ENCODE data around the gene STX12. TPM values are rescaled to one million over a fixed set of nuclear protein-coding genes. Genes with fewer than 3 reads are reported as not detected.

STX12 gene
- total and polyA plus RNA-seq, 2 of the 4 experiments (the other 2 are of a cell fraction): 28.6 to 54.8 TPM

DNA sequence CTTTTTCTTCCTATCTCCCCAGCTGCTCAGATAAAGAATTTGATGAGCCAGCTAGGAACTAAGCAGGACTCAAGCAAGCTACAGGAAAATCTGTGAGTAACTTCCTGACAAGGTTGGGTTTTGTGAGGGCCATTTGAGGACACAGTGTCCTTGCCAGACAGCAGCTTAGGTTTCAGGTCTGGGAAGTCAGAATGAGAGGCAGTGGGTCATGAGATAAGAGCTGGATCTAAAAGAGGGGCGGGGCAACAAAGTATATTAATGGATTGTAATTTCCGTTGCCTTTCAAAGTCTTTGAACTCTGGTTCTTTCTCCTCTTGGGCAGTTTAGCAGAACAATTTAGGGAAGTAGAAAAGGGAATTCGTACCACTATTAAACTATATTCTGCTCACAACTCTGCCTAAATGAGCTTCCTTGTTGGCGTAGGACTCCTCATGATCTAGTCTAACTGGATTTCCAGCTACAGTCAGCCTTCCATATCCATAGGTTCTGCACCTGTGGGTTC is 16.6 kb downstream of the STX12 start:
- H2AK5ac ChIP-seq (ENCODE audit: low read depth, low read length): no peak overlapping the region
- no peak overlapping the region for H3K56ac ChIP-seq (ENCODE audit: extremely low read depth, insufficient read depth, low read length)
- H3K9me1 ChIP-seq (ENCODE audit: insufficient read depth, low read length): peaks cover 9% of the 10 kb centered on the region
- CTCF ChIA-PET: no interaction called here
- no peak overlapping the region for H2AFZ ChIP-seq (replicated peaks; ENCODE audit: low read length, poor library complexity)
- ATAC-seq (ENCODE audit: low read depth) (no peak), DNase-seq (peak; percentile 57)
- peaks cover 30 to 46% of the 10 kb centered on the region in 2 experiments for H3K79me1 ChIP-seq (ENCODE audit: low read depth in 1 of 2, low read length in 2 of 2)
- 0 out of 2 replicates have a peak, but pooled peaks cover 2% of the 10 kb centered on the region for H3K9me3 ChIP-seq (ENCODE audit: control insufficient read depth, insufficient read depth, low read length)
- H2BK5ac ChIP-seq (ENCODE audit: low read depth, low read length, poor library complexity, severe bottlenecking): no peak overlapping the region
- no peak overlapping the region for H3K18ac ChIP-seq (ENCODE audit: low read depth, low read length)
- in situ Hi-C loops (cut with MboI; ENCODE audit: low sequenced_read_pairs) (no loop called here), intact Hi-C loops (cut with micrococcal nuclease) (no loop called here), dilution Hi-C loops (cut with HindIII; ENCODE audit: low sequenced_read_pairs, unreplicated experiment) (no loop called here)
- H3K27me3 ChIP-seq (ENCODE audit: control insufficient read depth, insufficient read depth, low read length): no peaks in the 10 kb centered on the region
- no peak overlapping the region for H3K27ac ChIP-seq (ENCODE audit: insufficient read depth, low read length)
- no peak overlapping the region for H3K23ac ChIP-seq (ENCODE audit: low read depth, low read length)
- H3K4me2 ChIP-seq (ENCODE audit: low read depth, low read length): no peak overlapping the region
- no peak overlapping the region for H2BK15ac ChIP-seq (ENCODE audit: low read depth, low read length)
- H3K36me3 ChIP-seq (ENCODE audit: control insufficient read depth, insufficient read depth, low read length): peaks cover 25% of the 10 kb centered on the region
- H3K9ac ChIP-seq (ENCODE audit: low read depth, low read length): no peak overlapping the region
- H4K8ac ChIP-seq (ENCODE audit: low read depth in 2 of 2, low read length in 2 of 2): no peak overlapping the region
- no peak overlapping the region for H4K91ac ChIP-seq (ENCODE audit: insufficient read depth, low read depth, low read length)
- peaks cover 15% of the 10 kb centered on the region; the same call in 1 of the 2 replicates for H4K20me1 ChIP-seq (ENCODE audit: insufficient read depth, low read length)
- BruUV-seq (replicated peaks): no TSS peak
- WGBS, 2 experiments (ENCODE audit: extremely low coverage in 2 of 2, insufficient read length in 1 of 2): no CpG with 5 or more reads among the region's 4 CpGs
- H3K4me1 ChIP-seq (ENCODE audit: control insufficient read depth, insufficient read depth, low read length): peaks cover 3% of the 10 kb centered on the region
- no peak overlapping the region for H3K4me3 ChIP-seq (ENCODE audit: insufficient read depth, low read depth, low read length)
- H2BK20ac ChIP-seq (ENCODE audit: low read depth, low read length): no peak overlapping the region
- H2BK120ac ChIP-seq (ENCODE audit: low read depth, low read length): no peak overlapping the region
- no peak overlapping the region for H3K4ac ChIP-seq (ENCODE audit: low read depth, low read length)
- POLR2A ChIA-PET (ENCODE audit: unreplicated experiment): no interaction called here
- TF ChIP-seq MAFK (IDR thresholded peaks at IDR 0.05; ENCODE audit: low read depth, low read length) (peak; percentile 24; the same call in 1 of the 2 replicates), CEBPB (IDR thresholded peaks at IDR 0.05; ENCODE audit: low read depth, low read length) (no peak)
- no peak overlapping the region for H4K5ac ChIP-seq (ENCODE audit: low read depth, low read length)
- H3K14ac ChIP-seq (replicated peaks; ENCODE audit: low read depth, low read length): no peak overlapping the region
- no peak overlapping the region for H2AK9ac ChIP-seq (replicated peaks; ENCODE audit: low read depth, low read length, poor library complexity)

Measured in IMR-90 (cell line).